ENCODE results near the gene UBE3C. TPM values are rescaled to one million over a fixed set of nuclear protein-coding genes. Genes with fewer than 3 reads are reported as not detected.
A peak's percentile ranks its signal among the peaks of the same experiment; 100 is the strongest.
"Not testable (repeated sequence)": the region's sequence is repeated elsewhere in the genome, so short reads cannot be mapped to it uniquely, and the experiment has no call there.

UBE3C gene
- total RNA-seq, 1 donor from 2014 or later = 54.2 TPM

DNA sequence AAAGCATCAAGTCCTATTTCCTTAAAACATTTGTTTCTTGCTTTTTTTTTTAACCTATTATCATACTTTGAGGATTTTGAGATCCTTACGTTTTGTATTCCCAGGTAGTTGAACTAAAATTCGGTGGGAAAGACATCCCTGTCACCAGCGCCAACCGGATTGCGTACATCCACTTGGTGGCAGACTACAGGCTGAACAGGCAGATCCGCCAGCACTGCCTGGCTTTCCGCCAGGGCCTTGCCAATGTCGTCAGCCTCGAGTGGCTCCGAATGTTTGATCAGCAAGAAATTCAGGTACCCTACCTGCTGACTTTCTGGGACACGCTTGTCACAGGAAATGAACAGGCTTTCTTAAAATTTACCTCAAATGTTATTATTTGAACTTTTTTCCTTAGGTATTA is 115.1 kb downstream of the UBE3C start:
- H3K36me3 Mint-ChIP-seq (ENCODE audit: low read depth, unreplicated experiment) = peaks cover 11% of the 10 kb centered on the region
- H3K4me1 Mint-ChIP-seq (ENCODE audit: unreplicated experiment) = no peaks in the 10 kb centered on the region
- TF ChIP-seq, protein P1, sequence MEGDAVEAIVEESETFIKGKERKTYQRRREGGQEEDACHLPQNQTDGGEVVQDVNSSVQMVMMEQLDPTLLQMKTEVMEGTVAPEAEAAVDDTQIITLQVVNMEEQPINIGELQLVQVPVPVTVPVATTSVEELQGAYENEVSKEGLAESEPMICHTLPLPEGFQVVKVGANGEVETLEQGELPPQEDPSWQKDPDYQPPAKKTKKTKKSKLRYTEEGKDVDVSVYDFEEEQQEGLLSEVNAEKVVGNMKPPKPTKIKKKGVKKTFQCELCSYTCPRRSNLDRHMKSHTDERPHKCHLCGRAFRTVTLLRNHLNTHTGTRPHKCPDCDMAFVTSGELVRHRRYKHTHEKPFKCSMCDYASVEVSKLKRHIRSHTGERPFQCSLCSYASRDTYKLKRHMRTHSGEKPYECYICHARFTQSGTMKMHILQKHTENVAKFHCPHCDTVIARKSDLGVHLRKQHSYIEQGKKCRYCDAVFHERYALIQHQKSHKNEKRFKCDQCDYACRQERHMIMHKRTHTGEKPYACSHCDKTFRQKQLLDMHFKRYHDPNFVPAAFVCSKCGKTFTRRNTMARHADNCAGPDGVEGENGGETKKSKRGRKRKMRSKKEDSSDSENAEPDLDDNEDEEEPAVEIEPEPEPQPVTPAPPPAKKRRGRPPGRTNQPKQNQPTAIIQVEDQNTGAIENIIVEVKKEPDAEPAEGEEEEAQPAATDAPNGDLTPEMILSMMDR (IDR thresholded peaks at IDR 0.05; ENCODE audit: unreplicated experiment) = no peak
- H3K9me3 Mint-ChIP-seq (ENCODE audit: unreplicated experiment) = no peaks in the 10 kb centered on the region
- H3K4me3 Mint-ChIP-seq (ENCODE audit: unreplicated experiment) = no peak overlapping the region
- DNase-seq (ENCODE audit: low spot score) = no peak
- H3K27me3 Mint-ChIP-seq (ENCODE audit: unreplicated experiment) = no peaks in the 10 kb centered on the region
- no peak overlapping the region for H3K27ac Mint-ChIP-seq (ENCODE audit: unreplicated experiment)

GRCh38 chr7:157254781-157255180 is 116.1 kb downstream of the UBE3C start:
- H3K27ac Mint-ChIP-seq (ENCODE audit: unreplicated experiment); H3K4me3 Mint-ChIP-seq (ENCODE audit: unreplicated experiment); H3K27me3 Mint-ChIP-seq (ENCODE audit: unreplicated experiment); H3K4me1 Mint-ChIP-seq (ENCODE audit: unreplicated experiment); DNase-seq (ENCODE audit: low spot score); H3K9me3 Mint-ChIP-seq (ENCODE audit: unreplicated experiment): not testable (repeated sequence)
- peaks cover 15% of the 10 kb centered on the region for H3K36me3 Mint-ChIP-seq (ENCODE audit: low read depth, unreplicated experiment)

DNA sequence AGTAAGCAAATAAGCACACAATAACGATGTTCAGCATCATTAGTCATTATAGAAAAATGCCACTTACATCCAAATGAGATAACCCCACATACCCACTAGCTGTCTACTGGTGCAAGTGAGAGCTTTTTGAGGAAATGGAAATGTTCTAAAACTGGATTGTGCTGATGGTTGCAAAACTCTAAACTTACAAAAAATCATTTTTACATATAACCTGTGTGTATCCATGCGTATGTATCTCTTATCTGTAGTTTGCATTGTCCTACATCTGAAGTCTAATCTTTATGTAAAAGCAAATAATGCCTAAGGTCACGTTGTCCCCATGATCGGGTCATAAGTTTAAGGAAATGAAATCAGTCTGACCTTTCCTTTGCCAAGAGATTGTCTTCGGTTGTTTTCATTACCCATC is 116.5 kb downstream of the UBE3C start:
- DNase-seq (ENCODE audit: low spot score) = no peak
- TF ChIP-seq, protein P1 (IDR thresholded peaks at IDR 0.05; ENCODE audit: unreplicated experiment) = no peak
- H3K4me1 Mint-ChIP-seq (ENCODE audit: unreplicated experiment) = no peaks in the 10 kb centered on the region
- H3K4me3 Mint-ChIP-seq (ENCODE audit: unreplicated experiment) = no peak overlapping the region
- no peaks in the 10 kb centered on the region for H3K9me3 Mint-ChIP-seq (ENCODE audit: unreplicated experiment)
- no peaks in the 10 kb centered on the region for H3K27me3 Mint-ChIP-seq (ENCODE audit: unreplicated experiment)
- no peak overlapping the region for H3K27ac Mint-ChIP-seq (ENCODE audit: unreplicated experiment)
- peaks cover 19% of the 10 kb centered on the region for H3K36me3 Mint-ChIP-seq (ENCODE audit: low read depth, unreplicated experiment)

DNA sequence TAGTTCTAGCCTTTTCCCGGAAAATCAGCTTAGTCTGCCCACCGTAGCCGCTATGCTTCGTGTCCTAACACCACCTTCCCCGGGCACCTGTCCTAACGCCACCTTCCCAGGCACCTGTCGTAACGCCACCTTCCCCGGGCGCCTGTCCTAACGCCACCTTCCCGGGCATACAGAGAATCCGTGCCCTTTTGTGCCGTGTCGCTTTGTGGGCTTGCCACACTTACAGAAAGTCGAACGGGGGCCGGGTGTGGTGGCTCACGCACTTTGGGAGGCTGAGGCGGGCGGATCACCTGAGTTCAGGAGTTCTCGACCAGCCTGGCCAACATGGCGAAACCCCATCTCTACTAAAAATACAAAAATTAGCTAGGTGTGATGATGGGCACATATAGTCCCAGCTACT is 124.4 kb downstream of the UBE3C start:
- Mint-ChIP-seq H3K36me3 (ENCODE audit: low read depth, unreplicated experiment) (peaks cover 42% of the 10 kb centered on the region), H3K27me3 (ENCODE audit: unreplicated experiment) (no peaks in the 10 kb centered on the region), H3K4me1 (ENCODE audit: unreplicated experiment) (no peaks in the 10 kb centered on the region), H3K27ac (ENCODE audit: unreplicated experiment) (no peak overlapping the region), H3K4me3 (ENCODE audit: unreplicated experiment) (no peak overlapping the region), H3K9me3 (ENCODE audit: unreplicated experiment) (no peaks in the 10 kb centered on the region)
- TF ChIP-seq, protein P1 (IDR thresholded peaks at IDR 0.05; ENCODE audit: unreplicated experiment) = no peak
- DNase-seq (ENCODE audit: low spot score) = no peak

DNA sequence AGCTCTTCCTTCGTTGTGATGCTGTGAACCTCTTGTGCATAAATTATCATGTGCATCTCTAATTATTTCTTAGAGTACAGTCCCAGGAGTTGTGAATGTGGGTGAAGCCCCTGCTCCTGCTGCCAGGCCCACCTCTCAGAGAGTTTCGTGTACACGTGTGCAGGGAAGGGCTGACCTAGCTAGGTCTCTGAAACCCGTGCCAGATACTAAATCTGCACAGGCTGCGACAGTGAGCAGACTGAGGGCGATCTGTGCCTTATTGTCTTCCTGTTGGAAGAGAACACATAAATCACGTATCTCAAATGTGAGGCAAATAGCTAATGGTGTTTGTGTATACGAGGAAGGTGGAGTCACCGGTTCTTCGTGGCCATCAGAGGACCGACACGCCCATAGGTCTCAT is 126.3 kb downstream of the UBE3C start:
- Mint-ChIP-seq H3K4me3 (ENCODE audit: unreplicated experiment) (peak overlapping the region; percentile 57), H3K36me3 (ENCODE audit: low read depth, unreplicated experiment) (peaks cover 37% of the 10 kb centered on the region), H3K27me3 (ENCODE audit: unreplicated experiment) (no peaks in the 10 kb centered on the region), H3K9me3 (ENCODE audit: unreplicated experiment) (no peaks in the 10 kb centered on the region), H3K4me1 (ENCODE audit: unreplicated experiment) (no peaks in the 10 kb centered on the region), H3K27ac (ENCODE audit: unreplicated experiment) (no peak overlapping the region)
- TF ChIP-seq, protein P1 (IDR thresholded peaks at IDR 0.05; ENCODE audit: unreplicated experiment) = no peak
- no peak for DNase-seq (ENCODE audit: low spot score)

- TF ChIP-seq, protein P1 (IDR thresholded peaks at IDR 0.05; ENCODE audit: unreplicated experiment) = no peak
- Mint-ChIP-seq H3K36me3 (ENCODE audit: low read depth, unreplicated experiment) (peaks cover 37% of the 10 kb centered on the region), H3K9me3 (ENCODE audit: unreplicated experiment) (no peaks in the 10 kb centered on the region), H3K27me3 (ENCODE audit: unreplicated experiment) (peaks cover under 1% of the 10 kb centered on the region), H3K4me1 (ENCODE audit: unreplicated experiment) (no peaks in the 10 kb centered on the region), H3K27ac (ENCODE audit: unreplicated experiment) (no peak overlapping the region), H3K4me3 (ENCODE audit: unreplicated experiment) (no peak overlapping the region)
- DNase-seq (ENCODE audit: low spot score) = no peak
Observed at GRCh38 chr7:157266272-157266671, 127.5 kb downstream of the UBE3C start.
